Activated CD8-positive, alpha-beta memory T cell treated with anti-CD3 and anti-CD28 coated beads, Interleukin-2, amount 50 U/mL, for 1 hour (primary cell): ENCODE results near the gene CHMP5.
"Not testable (repeated sequence)": the region's sequence is repeated elsewhere in the genome, so short reads cannot be mapped to it uniquely, and the experiment has no call there.

ENCODE experiments used
- DNase-seq: peaks from one replicate; pipeline ENCODE4 v3.0.0-alpha.2; 2020; ENCODE audit errors: extremely low read depth

The CHMP5 gene

GRCh38 chr9:33277484-33277883, 12.6 kb downstream of the CHMP5 start:
- DNase-seq: no peak

GRCh38 chr9:33285502-33285901, 20.7 kb downstream of the CHMP5 start:
- DNase-seq: no peak

DNA sequence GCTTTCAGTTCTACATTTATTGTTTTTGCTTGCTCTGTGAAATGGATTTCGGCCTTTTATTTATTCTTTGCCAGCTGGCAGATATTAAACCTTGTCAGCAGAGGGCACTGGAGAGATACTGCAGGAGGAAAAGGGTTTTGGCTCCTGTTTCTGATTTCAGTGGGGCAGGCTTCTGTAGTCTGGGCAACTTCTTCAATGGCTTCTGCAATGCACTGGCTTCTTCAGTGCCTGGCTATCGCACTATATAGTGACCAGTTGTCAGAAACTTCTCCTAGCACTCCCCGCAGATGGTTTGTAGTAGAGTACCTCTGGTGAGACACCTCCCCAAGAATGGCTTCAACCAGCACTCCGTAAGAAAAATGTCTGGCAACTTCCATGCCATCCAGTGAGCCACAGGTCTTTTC, 22.2 kb downstream of the CHMP5 start:
- no peak for DNase-seq

GRCh38 chr9:33288235-33288634, 23.4 kb downstream of the CHMP5 start:
- DNase-seq: no peak

DNA sequence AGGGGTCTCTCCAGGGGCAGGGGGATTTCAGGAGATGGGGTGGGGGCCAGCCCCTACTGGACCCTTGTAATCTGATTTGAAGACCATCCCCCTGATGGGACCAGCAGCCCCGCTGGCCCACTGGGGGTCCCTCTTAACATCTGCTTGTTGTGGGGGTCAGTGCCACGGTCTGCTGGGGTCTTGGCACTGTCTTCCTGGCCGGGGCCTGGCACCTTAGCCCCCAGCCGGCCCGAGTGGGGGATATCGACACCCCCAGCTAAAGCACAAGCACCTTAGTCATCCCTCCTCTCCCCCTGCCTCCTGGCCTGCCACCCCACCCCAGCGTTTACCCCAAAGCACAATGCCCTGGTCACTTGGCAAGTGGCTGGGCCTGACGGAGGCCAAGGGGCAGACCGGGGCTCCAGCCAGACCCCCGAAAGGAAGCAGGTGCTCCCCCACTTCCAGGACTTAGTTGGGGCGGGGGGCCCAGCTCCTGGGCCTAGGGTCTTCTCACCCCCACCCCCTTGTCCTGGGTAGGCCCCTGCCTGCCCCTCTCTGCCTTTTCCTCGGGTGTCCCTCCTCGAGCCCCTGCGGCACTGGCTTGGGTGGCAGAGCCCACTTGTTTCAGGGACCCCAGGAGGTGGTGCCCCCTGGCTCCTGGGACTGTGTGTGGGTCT, 24.1 kb downstream of the CHMP5 start:
- no peak for DNase-seq

- no peak for DNase-seq
These were observed 24.6 kb downstream of the CHMP5 start for GRCh38 chr9:33289496-33289895.

GRCh38 chr9:33289936-33290246, 25.0 kb downstream of the CHMP5 start:
- no peak for DNase-seq

- DNase-seq: peak; percentile 99
These were observed 25.6 kb downstream of the CHMP5 start, which contains the start of gene NFX1 for GRCh38 chr9:33290247-33291030. TSS of gene NFX1 (plus strand) at chr9:33290516. CDS start at chr9:33290573, 57 bp downstream.

DNA sequence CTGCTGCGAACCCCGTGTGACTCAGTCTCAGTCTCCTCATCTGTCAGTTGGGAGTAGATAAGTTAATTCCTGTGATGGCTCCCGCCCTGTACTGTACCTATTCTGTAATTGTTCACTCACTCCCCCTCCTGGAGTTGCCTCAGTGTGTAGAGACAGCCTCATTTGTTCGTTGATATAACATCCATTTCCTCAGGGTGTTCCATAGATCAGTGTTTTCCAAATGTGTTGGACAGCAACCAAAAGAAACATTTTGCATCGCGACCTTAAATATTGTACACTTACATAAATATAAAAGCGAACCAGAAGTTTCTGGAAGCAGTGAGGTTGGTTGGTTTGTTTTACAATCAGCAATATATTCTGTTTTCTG, 26.2 kb downstream of the CHMP5 start:
- DNase-seq: no peak

- DNase-seq: no peak
These were observed 27.1 kb downstream of the CHMP5 start for GRCh38 chr9:33291901-33292300.

GRCh38 chr9:33293782-33294181, 28.9 kb downstream of the CHMP5 start:
- DNase-seq: no peak

DNA sequence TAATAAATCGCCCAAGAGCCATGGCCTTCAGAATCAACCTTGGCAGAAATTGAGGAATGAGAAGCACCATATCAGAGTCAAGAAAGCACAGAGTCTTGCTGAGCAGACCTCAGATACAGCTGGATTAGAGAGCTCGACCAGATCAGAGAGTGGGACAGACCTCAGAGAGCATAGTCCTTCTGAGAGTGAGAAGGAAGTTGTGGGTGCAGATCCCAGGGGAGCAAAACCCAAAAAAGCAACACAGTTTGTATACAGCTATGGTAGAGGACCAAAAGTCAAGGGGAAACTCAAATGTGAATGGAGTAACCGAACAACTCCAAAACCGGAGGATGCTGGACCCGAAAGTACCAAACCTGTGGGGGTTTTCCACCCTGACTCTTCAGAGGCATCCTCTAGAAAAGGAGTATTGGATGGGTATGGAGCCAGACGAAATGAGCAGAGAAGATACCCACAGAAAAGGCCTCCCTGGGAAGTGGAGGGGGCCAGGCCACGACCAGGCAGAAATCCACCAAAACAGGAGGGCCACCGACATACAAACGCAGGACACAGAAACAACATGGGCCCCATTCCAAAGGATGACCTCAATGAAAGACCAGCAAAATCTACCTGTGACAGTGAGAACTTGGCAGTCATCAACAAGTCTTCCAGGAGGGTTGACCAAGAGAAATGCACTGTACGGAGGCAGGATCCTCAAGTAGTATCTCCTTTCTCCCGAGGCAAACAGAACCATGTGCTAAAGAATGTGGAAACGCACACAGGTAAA, 30.0 kb downstream of the CHMP5 start:
- no peak for DNase-seq

GRCh38 chr9:33295571-33295970, 30.7 kb downstream of the CHMP5 start:
- no peak for DNase-seq

GRCh38 chr9:33297432-33297831, 32.6 kb downstream of the CHMP5 start:
- no peak for DNase-seq

DNA sequence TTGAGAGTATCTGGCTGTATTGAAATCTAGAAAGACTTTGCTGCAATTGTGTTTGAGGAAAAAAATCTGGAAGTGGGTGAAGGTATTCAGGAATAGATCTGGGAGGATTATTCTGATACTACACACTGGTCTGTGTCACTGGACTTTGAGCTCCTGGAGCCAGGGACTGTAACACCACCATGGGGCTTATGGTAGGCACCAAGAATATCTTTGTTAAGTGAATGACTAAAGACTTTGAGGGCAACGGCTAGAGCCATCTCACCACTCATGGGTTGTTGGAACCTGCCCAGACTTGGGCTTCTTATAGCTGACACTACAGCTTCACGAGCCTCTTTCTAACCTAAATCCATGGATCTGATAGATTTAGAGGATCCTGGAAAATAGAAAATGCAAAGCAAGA, 35.7 kb downstream of the CHMP5 start:
- DNase-seq: no peak

DNA sequence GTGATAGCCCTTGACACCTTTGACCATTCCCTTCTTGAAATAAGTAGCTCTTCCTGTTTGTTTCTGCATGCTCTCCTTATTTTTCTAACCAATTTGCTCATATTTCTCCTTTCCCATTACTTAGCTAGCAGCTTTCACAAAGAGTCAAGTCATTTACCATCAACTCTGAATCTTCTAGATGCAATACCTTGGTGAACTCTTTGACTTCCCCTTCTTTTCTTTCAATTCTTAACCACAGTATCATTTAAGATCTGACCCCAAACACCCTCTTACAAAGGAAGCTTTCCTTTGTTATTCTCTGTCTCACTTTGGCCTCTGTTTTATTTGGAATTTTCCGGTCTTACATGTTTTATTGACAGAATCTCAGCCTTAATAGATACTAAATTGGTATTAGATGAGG, 39.5 kb downstream of the CHMP5 start:
- DNase-seq: no peak

DNA sequence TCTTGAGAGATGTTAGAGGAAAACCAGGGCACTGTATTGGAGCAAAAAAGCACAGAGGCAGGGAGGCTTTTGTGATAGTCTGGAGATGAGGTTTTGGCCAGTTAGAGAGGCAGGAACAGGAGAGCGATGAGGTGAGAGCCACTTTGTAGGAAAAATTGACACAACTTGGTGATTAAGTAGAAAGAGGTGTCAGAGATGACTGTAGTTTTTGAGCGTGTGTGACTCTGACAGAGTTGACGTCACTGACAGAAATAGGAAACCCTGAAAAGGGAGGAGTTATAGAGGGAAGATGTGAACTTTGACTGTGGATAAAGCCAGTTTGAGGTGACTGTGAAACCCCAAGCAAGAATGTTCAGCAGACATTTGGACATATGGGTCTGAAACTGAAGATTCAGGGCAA, 41.2 kb downstream of the CHMP5 start:
- no peak for DNase-seq

DNA sequence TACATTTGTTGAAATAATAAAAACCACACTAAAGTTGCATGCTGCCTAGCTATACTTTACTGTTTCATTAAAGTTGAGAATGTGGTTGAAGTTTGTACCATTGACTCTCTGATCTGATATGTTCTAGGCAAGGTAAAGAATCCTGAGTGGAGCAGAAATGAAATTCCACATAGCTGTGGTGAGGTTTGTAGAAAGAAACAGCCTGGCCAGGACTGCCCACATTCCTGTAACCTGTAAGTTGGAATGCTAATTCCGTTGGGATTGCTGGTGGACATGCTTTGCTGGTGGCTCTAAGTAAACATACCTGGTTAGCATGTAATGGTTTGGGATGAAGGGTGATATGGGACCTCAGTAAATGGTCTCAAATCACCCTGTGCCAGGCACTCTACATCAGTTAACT, 42.2 kb downstream of the CHMP5 start:
- no peak for DNase-seq

DNA sequence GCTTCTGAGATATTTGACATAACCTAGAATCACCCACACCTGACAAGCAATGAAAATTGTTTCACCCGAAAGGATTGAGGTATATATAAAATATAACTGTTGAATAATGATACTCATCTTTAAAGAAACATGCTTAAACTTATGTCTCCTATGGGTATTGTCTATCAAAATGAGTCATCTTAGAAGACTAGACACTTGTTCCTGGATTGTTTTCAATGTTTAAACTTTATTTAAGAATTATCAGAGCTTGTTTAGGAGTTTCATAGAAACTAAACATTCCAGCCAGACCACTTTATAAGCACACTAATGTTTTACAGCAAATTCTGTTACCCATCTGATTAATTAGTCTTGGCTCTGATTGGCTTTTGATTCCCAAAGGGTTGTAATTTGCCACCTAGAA, 45.1 kb downstream of the CHMP5 start:
- DNase-seq: no peak

DNA sequence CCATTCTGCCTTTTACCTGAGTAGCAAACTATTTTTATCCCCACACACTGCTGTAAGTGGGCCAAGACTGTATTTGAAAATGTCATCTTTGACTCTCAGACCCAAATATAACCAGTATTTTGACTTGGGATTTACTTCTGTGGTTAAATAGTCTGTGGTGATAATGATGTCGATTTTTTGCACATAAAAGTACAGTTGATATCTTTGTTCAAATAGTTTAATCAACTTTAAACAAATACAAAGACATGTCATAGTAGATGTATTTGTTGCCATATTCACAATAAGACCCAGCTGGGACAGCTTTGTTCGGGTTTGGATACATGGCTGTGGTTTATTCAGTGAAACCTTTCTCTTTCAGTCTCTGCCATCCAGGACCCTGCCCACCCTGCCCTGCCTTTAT, 45.9 kb downstream of the CHMP5 start:
- no peak for DNase-seq

DNA sequence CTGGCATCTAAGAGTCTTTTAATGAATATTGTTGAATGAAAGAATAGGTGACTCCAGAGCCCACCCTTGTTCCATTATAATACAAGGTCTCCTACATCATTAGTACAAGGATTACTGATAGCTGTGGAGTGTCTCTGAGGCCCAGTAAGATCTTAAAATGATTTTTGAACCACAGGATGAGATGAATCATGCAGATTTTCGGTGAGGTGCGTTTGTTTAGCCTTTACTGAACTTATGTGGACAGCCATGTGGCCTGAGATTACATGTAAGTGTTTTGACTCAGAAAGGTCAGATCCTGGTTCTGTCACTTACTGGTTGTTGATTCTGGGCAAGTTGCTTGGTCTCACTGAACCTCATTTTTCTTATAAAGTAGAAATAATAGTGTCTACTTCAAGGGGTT, 47.1 kb downstream of the CHMP5 start:
- DNase-seq: no peak

- no peak for DNase-seq
These were observed 50.5 kb downstream of the CHMP5 start for GRCh38 chr9:33315371-33315770.

GRCh38 chr9:33317136-33317535, 52.3 kb downstream of the CHMP5 start:
- not testable (repeated sequence) for DNase-seq
